Measurements from ENCODE around the gene DTL. TPM values are rescaled to one million over a fixed set of nuclear protein-coding genes. Genes with fewer than 3 reads are reported as not detected.

DTL gene
- total and polyA plus RNA-seq, 2 of the 13 experiments (the other 11 are each of a cell fraction or from before 2014, with no cell fraction given), result 10.4 to 32.8 TPM

GRCh38 chr1:212035123-212035834, at the start of gene DTL, which contains the start of gene INTS7 (continued):
- TF ChIP-seq, protein P1, sequence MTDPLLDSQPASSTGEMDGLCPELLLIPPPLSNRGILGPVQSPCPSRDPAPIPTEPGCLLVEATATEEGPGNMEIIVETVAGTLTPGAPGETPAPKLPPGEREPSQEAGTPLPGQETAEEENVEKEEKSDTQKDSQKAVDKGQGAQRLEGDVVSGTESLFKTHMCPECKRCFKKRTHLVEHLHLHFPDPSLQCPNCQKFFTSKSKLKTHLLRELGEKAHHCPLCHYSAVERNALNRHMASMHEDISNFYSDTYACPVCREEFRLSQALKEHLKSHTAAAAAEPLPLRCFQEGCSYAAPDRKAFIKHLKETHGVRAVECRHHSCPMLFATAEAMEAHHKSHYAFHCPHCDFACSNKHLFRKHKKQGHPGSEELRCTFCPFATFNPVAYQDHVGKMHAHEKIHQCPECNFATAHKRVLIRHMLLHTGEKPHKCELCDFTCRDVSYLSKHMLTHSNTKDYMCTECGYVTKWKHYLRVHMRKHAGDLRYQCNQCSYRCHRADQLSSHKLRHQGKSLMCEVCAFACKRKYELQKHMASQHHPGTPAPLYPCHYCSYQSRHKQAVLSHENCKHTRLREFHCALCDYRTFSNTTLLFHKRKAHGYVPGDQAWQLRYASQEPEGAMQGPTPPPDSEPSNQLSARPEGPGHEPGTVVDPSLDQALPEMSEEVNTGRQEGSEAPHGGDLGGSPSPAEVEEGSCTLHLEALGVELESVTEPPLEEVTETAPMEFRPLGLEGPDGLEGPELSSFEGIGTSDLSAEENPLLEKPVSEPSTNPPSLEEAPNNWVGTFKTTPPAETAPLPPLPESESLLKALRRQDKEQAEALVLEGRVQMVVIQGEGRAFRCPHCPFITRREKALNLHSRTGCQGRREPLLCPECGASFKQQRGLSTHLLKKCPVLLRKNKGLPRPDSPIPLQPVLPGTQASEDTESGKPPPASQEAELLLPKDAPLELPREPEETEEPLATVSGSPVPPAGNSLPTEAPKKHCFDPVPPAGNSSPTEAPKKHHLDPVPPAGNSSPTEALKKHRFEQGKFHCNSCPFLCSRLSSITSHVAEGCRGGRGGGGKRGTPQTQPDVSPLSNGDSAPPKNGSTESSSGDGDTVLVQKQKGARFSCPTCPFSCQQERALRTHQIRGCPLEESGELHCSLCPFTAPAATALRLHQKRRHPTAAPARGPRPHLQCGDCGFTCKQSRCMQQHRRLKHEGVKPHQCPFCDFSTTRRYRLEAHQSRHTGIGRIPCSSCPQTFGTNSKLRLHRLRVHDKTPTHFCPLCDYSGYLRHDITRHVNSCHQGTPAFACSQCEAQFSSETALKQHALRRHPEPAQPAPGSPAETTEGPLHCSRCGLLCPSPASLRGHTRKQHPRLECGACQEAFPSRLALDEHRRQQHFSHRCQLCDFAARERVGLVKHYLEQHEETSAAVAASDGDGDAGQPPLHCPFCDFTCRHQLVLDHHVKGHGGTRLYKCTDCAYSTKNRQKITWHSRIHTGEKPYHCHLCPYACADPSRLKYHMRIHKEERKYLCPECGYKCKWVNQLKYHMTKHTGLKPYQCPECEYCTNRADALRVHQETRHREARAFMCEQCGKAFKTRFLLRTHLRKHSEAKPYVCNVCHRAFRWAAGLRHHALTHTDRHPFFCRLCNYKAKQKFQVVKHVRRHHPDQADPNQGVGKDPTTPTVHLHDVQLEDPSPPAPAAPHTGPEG (CRISPR knock-in tag; IDR thresholded peaks at IDR 0.05), result peak; percentile 44; the same call in 1 of the 2 replicates
- TF ChIP-seq PHF20 (CRISPR knock-in tag; IDR thresholded peaks at IDR 0.05) (peak; percentile 76), POLR2AphosphoS2 (IDR thresholded peaks at IDR 0.05; ENCODE audit: low read depth, low read length) (no peak), ZNF256 (CRISPR knock-in tag; conservative IDR thresholded peaks at IDR 0.05) (no peak; the same call in 1 of the 2 replicates), PHF21A (CRISPR knock-in tag; IDR thresholded peaks at IDR 0.05) (peak; percentile 86; the same call in 1 of the 2 replicates), ZNF513 (CRISPR knock-in tag; conservative IDR thresholded peaks at IDR 0.05) (0 out of 2 replicates have a peak, but pooled peaks have one; percentile 38), NFYB (CRISPR knock-in tag; IDR thresholded peaks at IDR 0.05) (peak; percentile 90), SOX5 (CRISPR knock-in tag; IDR thresholded peaks at IDR 0.05; ENCODE audit: borderline replicate concordance) (peak; percentile 35; the same call in 1 of the 2 replicates), TP53 (CRISPR knock-in tag; conservative IDR thresholded peaks at IDR 0.05) (peak; percentile 36; the same call in 1 of the 2 replicates), ZFP36 (IDR thresholded peaks at IDR 0.05; ENCODE audit: borderline replicate concordance, low read depth, low read length, partially characterized antibody) (no peak), CREM (IDR thresholded peaks at IDR 0.05) (peak; percentile 95), CREM (CRISPR knock-in tag; IDR thresholded peaks at IDR 0.05) (peak; percentile 41; the same call in 1 of the 2 replicates), MATR3 (CRISPR knock-in tag; IDR thresholded peaks at IDR 0.05) (no peak), POLR2G (IDR thresholded peaks at IDR 0.05; ENCODE audit: low read depth, low read length) (peak; percentile 95)
- TF ChIP-seq, protein P2, sequence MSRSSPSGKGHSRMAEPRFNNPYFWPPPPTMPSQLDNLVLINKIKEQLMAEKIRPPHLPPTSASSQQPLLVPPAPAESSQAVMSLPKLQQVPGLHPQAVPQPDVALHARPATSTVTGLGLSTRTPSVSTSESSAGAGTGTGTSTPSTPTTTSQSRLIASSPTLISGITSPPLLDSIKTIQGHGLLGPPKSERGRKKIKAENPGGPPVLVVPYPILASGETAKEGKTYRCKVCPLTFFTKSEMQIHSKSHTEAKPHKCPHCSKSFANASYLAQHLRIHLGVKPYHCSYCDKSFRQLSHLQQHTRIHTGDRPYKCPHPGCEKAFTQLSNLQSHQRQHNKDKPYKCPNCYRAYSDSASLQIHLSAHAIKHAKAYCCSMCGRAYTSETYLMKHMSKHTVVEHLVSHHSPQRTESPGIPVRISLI (CRISPR knock-in tag; IDR thresholded peaks at IDR 0.05; ENCODE audit: borderline replicate concordance), result 0 out of 2 replicates have a peak, but pooled peaks have one; percentile 31
- TF ChIP-seq, protein P3, sequence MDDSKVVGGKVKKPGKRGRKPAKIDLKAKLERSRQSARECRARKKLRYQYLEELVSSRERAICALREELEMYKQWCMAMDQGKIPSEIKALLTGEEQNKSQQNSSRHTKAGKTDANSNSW (CRISPR knock-in tag; IDR thresholded peaks at IDR 0.05; ENCODE audit: borderline replicate concordance), result no peak

Data from HepG2 (cell line).